Keratinocyte (primary cell): ENCODE data around the gene TCFL5. TPM values are rescaled to one million over a fixed set of nuclear protein-coding genes. Genes with fewer than 3 reads are reported as not detected.

Experiments used
- DNase-seq: peaks from one replicate; pipeline ENCODE4 v3.0.0-alpha.2; 2011; ENCODE audit warnings: low read depth, missing footprints, low spot score
- FAIRE-seq: peaks from 2 replicates; lab custom pipeline; 2011; peaks lifted over from hg19 to GRCh38; lab: Jason Lieb, UNC
- H2AFZ ChIP-seq: 2 replicates; pipeline ENCODE4 v1.6.0; 2012; ENCODE audit warnings: low read length, control low read depth, inconsistent platforms; ENCODE audit not compliant: control insufficient read depth
- H3K27ac ChIP-seq: 2 replicates; pipeline ENCODE4 v1.5.1; 2011; ENCODE audit warnings: low read length; ENCODE audit not compliant: control insufficient read depth, insufficient read depth
- H3K27me3 ChIP-seq: 3 replicates; pipeline ENCODE4 v1.6.0; 2011; ENCODE audit warnings: low read length; ENCODE audit not compliant: control insufficient read depth, insufficient read depth; ENCODE audit errors: extremely low read depth
- H3K36me3 ChIP-seq, 2 experiments: 2 replicates in 1 of 2; 3 replicates in 1 of 2; pipeline ENCODE4 v1.5.1; 2011; ENCODE audit warnings: low read length in 2 of 2, mild to moderate bottlenecking in 1 of 2; ENCODE audit not compliant: control insufficient read depth in 2 of 2, insufficient read depth in 2 of 2; ENCODE audit errors: extremely low read depth in 1 of 2
- H3K4me1 ChIP-seq: 3 replicates; pipeline ENCODE4 v1.5.1; 2011; ENCODE audit warnings: low read length; ENCODE audit not compliant: control insufficient read depth, insufficient read depth; ENCODE audit errors: extremely low read depth
- H3K4me2 ChIP-seq: 3 replicates; pipeline ENCODE4 v1.6.0; 2011; ENCODE audit warnings: low read depth, low read length; ENCODE audit not compliant: control insufficient read depth, insufficient read depth; ENCODE audit errors: extremely low read depth
- H3K4me3 ChIP-seq, 3 experiments: fragments of 200-600 bp in 1 of 3; sonication (generic) in 1 of 3; 2 replicates in 2 of 3; 3 replicates in 1 of 3; pipeline ENCODE4 v1.5.1; 2011 to 2016; ENCODE audit warnings: low read length in 3 of 3, mild to moderate bottlenecking in 3 of 3, control low read depth in 2 of 3, inconsistent platforms in 1 of 3, low read depth in 1 of 3, mixed read lengths in 1 of 3, mixed run types in 1 of 3, moderate library complexity in 1 of 3; ENCODE audit not compliant: control insufficient read depth in 2 of 3, insufficient read depth in 2 of 3; ENCODE audit errors: extremely low read depth in 1 of 3
- H3K79me2 ChIP-seq: 2 replicates; pipeline ENCODE4 v1.6.0; 2012; ENCODE audit warnings: low read length; ENCODE audit not compliant: control insufficient read depth, insufficient read depth
- H3K9ac ChIP-seq: 3 replicates; pipeline ENCODE4 v1.6.0; 2011; ENCODE audit warnings: low read length; ENCODE audit not compliant: control insufficient read depth, insufficient read depth; ENCODE audit errors: extremely low read depth
- H3K9me1 ChIP-seq: 3 replicates; pipeline ENCODE4 v1.6.0; 2011; ENCODE audit warnings: low read length; ENCODE audit not compliant: control insufficient read depth, insufficient read depth; ENCODE audit errors: extremely low read depth
- H3K9me3 ChIP-seq: 2 replicates; pipeline ENCODE4 v1.5.1; 2012; ENCODE audit warnings: low read depth, low read length; ENCODE audit not compliant: control insufficient read depth
- H4K20me1 ChIP-seq: 3 replicates; pipeline ENCODE4 v1.6.0; 2011; ENCODE audit warnings: low read length; ENCODE audit not compliant: control insufficient read depth, insufficient read depth; ENCODE audit errors: extremely low read depth
- EZH2 ChIP-seq: IDR thresholded peaks from one replicate; pipeline ENCODE4 v1.6.1; 2012; ENCODE audit warnings: inconsistent platforms, mild to moderate bottlenecking, low read length, moderate library complexity
- dilution Hi-C: fragments of 300-500 bp; cut with MboI; formaldehyde crosslinking; loops from one replicate; pipeline ENCODE4 v1.7.0; 2020; ENCODE audit warnings: low sequenced_read_pairs; ENCODE audit not compliant: extremely low pct_ligation_motif_present
- polyA plus RNA-seq, 5 experiments: library from polyadenylated mRNA; depleted of rRNA in 3 of 5; stranded (reverse) in 3 of 5; stranded (forward) in 1 of 5; unstranded in 1 of 5; fragments of >200 nt; gene quantifications; 1 replicate in 1 of 5; 2 replicates in 3 of 5; 3 replicates in 1 of 5; pipeline versions ENCODE4 v1.2.1 to v1.2.3, GENCODE V29; 2011 to 2012; ENCODE audit warnings: missing spikeins in 2 of 5, low read depth in 1 of 5, low replicate concordance in 1 of 5
- TF ChIP-seq, protein P1 (sequence below), 3 experiments: IDR thresholded peaks in 1 of 3; conservative IDR thresholded peaks in 1 of 3; optimal IDR thresholded peaks in 1 of 3; 2 replicates in 2 of 3; 3 replicates in 1 of 3; pipeline versions ENCODE3 to v1.5.1; 2011; ENCODE audit warnings: low read length in 3 of 3, mild to moderate bottlenecking in 3 of 3, moderate library complexity in 2 of 3, control low read depth in 1 of 3, inconsistent platforms in 1 of 3; ENCODE audit not compliant: insufficient read depth in 2 of 3; ENCODE audit errors: extremely low read depth in 1 of 3

Gene TCFL5
- polyA plus RNA-seq, 1 donor (not counting 4 experiments of a cell fraction or from before 2014, with no cell fraction given), result 14.6 TPM

DNA sequence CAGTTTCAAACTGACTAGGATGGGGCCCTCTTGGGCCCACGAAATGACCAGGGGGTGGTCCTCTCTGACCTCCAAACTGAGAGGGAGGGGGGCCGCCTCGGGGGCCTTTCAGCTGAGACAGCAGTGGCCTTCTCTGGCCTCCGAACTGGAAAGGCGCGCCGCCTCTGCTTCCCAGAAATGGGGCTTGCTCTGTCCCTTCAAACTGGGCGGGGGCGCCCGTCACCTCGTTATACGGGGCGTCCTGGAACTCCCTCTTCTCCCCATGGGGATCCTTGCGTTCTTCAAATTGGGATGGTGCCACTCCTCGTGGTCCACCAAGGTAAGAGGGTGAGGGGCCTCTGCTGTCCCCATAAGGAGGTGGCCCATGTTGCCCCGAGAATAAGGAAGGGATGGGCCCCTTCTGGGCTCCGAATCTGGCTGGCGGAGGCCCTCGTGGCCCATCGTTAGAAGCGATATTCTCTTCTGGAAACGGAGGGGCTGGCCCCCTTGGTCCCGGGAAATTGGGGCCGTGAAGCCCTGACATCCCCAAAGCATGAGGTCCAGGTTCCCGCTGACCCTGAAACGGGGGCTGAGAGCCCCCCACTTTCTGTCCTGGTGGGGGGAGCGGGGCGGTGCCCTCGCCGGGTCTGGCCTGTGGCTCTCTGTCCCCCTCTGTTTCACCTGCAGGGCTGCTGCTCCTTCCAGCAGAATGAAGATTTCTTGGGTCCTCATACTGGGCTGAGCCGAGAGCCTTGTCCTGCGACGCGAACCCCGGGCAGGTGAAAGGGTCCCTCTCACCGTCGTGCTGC is 18.7 kb upstream of the TCFL5 start:
- H3K9ac ChIP-seq, result no peak overlapping the region
- peaks cover 11% of the 10 kb centered on the region for H3K4me1 ChIP-seq
- dilution Hi-C loops, result no loop called here
- no peak for FAIRE-seq
- no peaks in the 10 kb centered on the region for H3K79me2 ChIP-seq
- TF ChIP-seq, protein P1, sequence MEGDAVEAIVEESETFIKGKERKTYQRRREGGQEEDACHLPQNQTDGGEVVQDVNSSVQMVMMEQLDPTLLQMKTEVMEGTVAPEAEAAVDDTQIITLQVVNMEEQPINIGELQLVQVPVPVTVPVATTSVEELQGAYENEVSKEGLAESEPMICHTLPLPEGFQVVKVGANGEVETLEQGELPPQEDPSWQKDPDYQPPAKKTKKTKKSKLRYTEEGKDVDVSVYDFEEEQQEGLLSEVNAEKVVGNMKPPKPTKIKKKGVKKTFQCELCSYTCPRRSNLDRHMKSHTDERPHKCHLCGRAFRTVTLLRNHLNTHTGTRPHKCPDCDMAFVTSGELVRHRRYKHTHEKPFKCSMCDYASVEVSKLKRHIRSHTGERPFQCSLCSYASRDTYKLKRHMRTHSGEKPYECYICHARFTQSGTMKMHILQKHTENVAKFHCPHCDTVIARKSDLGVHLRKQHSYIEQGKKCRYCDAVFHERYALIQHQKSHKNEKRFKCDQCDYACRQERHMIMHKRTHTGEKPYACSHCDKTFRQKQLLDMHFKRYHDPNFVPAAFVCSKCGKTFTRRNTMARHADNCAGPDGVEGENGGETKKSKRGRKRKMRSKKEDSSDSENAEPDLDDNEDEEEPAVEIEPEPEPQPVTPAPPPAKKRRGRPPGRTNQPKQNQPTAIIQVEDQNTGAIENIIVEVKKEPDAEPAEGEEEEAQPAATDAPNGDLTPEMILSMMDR (optimal IDR thresholded peaks at IDR 0.05 in 1 of 3, IDR thresholded peaks at IDR 0.05 in 1 of 3, conservative IDR thresholded peaks at IDR 0.05 in 1 of 3; ENCODE audit: extremely low read depth in 1 of 3, insufficient read depth in 2 of 3, low read length in 3 of 3), result no peak
- no peak for TF ChIP-seq EZH2
- H3K27ac ChIP-seq, result no peak overlapping the region
- no peaks in the 10 kb centered on the region for H3K9me3 ChIP-seq
- no peak overlapping the region for H3K4me2 ChIP-seq
- no peak overlapping the region for H3K4me3 ChIP-seq
- no peak for DNase-seq
- H3K9me1 ChIP-seq, result no peaks in the 10 kb centered on the region
- no peak overlapping the region for H2AFZ ChIP-seq
- no peaks in the 10 kb centered on the region for H4K20me1 ChIP-seq
- peaks cover 4% of the 10 kb centered on the region in 2 experiments for H3K36me3 ChIP-seq
- no peaks in the 10 kb centered on the region for H3K27me3 ChIP-seq

DNA sequence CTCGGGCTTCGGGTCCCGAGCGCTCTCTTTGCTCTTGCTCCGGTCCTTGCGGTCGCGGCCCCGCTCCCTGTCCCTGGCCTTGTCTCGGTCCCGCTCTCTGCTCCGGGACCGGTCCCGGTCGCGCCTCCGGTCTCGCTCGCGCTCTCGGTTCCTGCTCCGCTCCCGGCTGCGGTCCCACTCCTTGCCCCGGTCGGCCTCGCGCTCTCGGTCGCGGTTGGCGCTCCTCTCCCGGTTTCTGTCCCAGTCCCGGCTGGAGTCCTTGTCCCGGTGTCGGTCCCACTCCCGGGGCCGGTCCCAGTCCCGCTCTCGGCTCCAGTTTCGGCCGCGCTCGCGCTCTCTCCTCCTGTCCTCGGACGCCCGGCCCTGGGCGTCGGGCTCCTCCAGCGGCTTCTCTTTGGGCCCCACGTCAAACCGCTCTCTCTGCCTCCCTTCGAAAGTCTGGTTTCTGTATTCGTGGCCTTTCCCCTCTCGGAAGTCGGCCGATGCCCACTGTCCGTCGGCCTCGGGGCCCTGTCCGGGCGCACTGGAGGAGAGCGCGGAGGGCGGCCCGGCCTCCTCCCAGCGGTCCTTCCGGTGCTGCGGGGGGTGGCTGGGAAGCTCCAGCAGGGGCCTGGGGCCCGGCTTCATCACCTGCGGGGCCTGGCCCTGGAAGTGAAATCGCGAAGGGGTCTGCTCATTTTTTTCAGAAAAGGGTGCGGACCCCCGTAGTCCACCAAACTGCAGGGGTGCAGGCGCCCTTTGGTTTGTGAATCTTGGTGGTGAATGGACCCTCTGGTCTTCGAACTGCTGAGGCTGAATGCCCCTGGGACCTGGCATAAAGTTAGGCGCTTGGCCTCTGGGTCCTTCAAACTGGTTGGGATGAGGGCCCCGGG is 17.9 kb upstream of the TCFL5 start:
- H3K4me1 ChIP-seq, result peaks cover 11% of the 10 kb centered on the region
- H3K27ac ChIP-seq, result no peak overlapping the region
- H2AFZ ChIP-seq, result no peak overlapping the region
- H3K9me3 ChIP-seq, result no peaks in the 10 kb centered on the region
- FAIRE-seq, result no peak
- no peaks in the 10 kb centered on the region for H3K79me2 ChIP-seq
- no peak overlapping the region for H3K4me3 ChIP-seq
- no peaks in the 10 kb centered on the region for H4K20me1 ChIP-seq
- H3K36me3 ChIP-seq, result peaks cover 4% of the 10 kb centered on the region in 2 experiments
- H3K9me1 ChIP-seq, result no peaks in the 10 kb centered on the region
- no peak for DNase-seq
- TF ChIP-seq, protein P1 (optimal IDR thresholded peaks at IDR 0.05 in 1 of 3, IDR thresholded peaks at IDR 0.05 in 1 of 3, conservative IDR thresholded peaks at IDR 0.05 in 1 of 3; ENCODE audit: extremely low read depth in 1 of 3, insufficient read depth in 2 of 3, low read length in 3 of 3), result no peak
- TF ChIP-seq EZH2, result no peak
- H3K4me2 ChIP-seq, result no peak overlapping the region
- dilution Hi-C loops, result no loop called here
- no peak overlapping the region for H3K9ac ChIP-seq
- no peaks in the 10 kb centered on the region for H3K27me3 ChIP-seq
